NCI-H345 treated with DMSO at 0.1 percent for 48 hours (cell line): Measurements from ENCODE around the gene RBM17.
"Not testable (repeated sequence)": the region's sequence is repeated elsewhere in the genome, so short reads cannot be mapped to it uniquely, and the experiment has no call there.

Experiments used
- DNase-seq: peaks from one replicate; lab custom pipeline; 2025; ENCODE audit not compliant: unreplicated experiment; lab: John Stamatoyannopoulos, UW

Gene RBM17

DNA sequence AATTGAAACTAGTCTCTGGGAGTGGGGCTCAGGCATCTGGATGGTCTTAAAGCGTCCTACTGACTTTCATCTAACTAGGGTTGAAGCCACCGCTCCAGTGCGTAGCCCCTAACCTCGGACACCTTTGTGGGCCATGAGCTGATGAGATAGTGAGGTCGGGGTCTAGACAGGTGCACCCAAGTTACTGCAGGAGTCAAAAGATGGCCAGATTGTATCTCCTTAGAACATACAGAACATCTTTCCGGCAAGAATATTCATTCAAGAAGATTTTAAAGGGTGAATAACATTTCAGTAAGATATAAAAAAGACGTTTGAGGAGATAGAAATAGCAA lies 20.6 kb downstream of the RBM17 start:
- DNase-seq, result no peak

DNA sequence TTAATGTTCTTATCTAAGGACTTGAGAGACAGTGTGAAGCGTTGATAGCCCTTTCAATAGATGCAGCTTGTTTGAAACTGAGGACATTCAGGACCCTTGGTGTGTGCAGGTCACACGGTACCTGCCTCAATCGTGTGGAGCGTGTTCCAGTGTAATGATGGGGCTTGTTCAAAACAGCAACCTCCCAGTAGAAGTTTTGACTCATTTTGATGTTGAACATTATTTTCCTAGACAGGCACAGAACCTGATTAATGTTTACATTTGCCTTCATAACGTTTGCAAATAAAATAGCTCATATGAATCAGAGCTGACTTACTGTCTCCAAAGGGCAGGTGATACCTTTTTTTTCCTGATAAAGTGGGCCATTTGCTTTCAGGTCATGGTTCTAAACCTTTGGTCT lies 21.3 kb downstream of the RBM17 start:
- no peak for DNase-seq

DNA sequence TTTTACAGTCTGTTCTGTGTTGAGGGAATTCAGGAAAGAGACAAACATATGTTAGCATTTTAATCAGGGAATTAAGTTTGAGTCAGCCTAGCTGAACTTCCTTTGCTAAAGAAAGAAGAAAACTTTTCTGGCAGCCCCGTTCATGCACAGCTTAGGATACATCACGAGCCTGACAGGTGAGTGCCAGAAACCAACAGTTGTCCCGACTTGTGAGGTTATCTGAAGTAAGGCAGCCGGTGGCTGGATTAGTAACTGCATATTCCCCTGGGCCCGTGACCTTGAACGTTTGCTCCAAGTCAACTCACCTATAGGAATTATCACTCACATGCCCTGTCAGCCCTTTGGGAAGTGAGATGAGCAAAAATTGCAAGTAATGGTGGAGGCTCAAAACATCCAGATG lies 24.1 kb downstream of the RBM17 start:
- DNase-seq, result no peak

DNA sequence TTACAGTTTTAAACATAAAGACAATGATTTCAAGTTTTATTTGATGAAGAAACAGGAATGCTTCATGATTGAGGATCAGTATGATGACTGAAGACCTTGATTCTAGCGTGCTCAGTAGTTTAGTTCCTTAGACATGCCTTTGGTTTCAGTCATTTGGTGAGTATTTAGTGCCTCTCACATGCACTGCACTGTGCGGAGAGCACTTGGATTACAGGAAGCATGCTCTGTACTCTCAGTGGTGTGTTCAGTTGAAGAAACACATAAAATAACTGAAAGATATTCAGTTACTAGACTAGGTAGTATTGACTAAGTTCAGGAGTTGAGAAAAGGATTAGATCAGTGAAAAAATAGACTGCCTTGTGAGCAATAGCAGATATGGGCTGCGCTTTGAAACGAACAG lies 25.5 kb downstream of the RBM17 start:
- no peak for DNase-seq

GRCh38 chr10:6114805-6115341 lies 26.0 kb downstream of the RBM17 start:
- DNase-seq, result no peak

- DNase-seq, result no peak
These were observed 26.6 kb downstream of the RBM17 start for GRCh38 chr10:6115411-6115810.

DNA sequence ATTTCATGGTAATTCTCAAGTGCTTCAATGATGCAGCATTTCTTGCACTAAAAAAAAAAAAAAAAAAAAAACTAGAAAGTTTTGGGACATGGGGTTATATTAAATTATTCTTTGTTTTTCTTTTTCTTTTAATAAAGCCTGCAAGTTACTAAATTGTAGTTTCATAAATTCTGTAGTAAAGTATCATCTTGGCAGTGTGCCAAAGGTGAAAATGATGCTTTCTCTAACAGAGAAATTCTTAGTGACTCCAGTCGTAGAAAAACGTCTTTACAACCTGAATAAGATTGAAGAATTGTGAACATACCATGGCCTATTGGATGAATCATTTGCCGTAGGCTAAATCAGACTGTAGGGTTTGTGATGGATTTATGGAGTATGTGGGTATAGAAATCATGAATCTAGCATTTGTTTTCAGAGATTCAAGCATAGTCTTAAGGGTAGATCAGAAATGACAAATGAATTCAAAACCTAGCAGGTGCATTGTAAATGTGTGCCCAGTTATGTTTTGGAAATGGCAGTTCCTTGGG lies 27.1 kb downstream of the RBM17 start:
- no peak for DNase-seq

GRCh38 chr10:6116806-6117205 lies 28.0 kb downstream of the RBM17 start:
- no peak for DNase-seq

- no peak for DNase-seq
These were observed 28.9 kb downstream of the RBM17 start for GRCh38 chr10:6117711-6118110.

- DNase-seq, result no peak
These were observed 30.6 kb downstream of the RBM17 start for GRCh38 chr10:6119423-6119822.

DNA sequence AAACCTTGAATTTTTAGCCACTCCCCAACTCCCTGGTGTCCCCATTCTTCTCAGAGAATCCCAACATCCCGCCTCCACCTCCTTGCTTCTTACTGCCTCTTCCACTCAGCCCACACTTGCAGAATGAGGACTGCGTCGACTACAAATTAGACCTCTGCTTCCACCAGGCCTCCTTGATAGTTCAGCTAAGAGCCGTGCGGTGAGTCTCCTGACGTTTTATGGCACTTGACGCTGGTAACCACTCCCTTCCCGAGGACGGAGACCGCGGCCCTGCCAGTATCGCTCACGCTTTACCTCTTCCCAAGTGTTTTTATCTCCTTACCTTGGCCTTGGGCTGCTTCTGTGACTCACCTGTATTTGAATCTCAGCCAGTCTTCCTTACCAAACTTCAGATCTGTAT lies 31.1 kb downstream of the RBM17 start:
- no peak for DNase-seq

GRCh38 chr10:6120691-6121090 lies 31.9 kb downstream of the RBM17 start:
- DNase-seq, result no peak

DNA sequence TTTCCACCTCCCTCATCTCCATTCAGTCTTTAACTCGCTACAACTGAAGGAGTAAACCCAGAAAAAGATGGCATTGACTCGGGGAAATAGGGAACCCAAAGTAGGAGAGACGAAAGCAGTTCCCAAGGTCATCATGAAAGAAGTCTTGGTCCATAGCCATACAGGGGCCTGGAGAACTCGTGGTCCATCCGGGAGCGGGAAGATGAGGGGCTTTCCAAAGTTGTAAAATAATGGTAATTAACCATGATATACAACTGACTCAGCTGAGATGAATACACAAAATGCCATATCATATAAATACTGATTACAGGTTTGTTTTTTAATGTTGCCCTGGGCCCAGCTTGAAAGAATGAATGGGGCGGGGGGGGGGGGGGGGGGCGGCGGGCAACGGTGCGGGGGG lies 32.3 kb downstream of the RBM17 start:
- DNase-seq, result no peak

- DNase-seq, result no peak
These were observed 34.7 kb downstream of the RBM17 start for GRCh38 chr10:6123532-6123931.

DNA sequence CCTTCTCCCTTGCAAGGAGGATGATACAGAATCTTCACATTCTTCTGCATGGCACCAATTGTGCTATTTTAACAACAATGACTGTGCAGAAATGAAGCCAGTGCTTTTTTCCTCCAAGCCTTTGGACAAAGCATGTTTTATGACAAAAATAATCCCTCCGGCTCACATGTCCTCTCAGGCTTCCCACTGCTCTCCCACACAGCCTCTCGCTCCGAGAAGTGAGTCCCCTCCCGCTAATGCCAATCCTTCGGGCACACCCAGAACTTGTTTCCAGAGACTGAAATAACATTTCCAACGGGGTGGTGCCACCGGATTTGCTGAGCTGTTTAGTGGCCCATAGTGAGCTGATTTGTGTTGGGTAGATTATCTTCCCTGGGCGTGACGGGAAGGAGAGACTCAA lies 35.8 kb downstream of the RBM17 start:
- DNase-seq, result no peak

DNA sequence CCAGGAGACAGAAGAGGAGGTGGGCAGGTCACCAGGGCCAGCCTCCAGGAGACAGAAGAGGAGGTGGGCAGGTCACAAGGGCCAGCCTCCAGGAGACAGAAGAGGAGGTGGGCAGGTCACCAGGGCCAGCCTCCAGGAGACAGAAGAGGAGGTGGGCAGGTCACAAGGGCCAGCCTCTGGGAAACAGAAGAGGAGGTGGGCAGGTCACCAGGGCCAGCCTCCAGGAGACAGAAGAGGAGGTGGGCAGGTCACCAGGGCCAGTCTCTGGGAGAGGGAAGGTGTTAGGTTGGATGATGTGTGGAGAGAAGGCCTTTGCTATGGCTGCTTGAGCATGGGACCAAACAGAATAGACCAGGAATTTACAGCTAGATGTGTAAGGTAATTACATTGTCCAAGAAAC lies 38.6 kb downstream of the RBM17 start:
- not testable (repeated sequence) for DNase-seq

GRCh38 chr10:6128087-6128486 lies 39.3 kb downstream of the RBM17 start:
- no peak for DNase-seq

- DNase-seq, result no peak
These were observed 39.9 kb downstream of the RBM17 start for GRCh38 chr10:6128591-6129251.

DNA sequence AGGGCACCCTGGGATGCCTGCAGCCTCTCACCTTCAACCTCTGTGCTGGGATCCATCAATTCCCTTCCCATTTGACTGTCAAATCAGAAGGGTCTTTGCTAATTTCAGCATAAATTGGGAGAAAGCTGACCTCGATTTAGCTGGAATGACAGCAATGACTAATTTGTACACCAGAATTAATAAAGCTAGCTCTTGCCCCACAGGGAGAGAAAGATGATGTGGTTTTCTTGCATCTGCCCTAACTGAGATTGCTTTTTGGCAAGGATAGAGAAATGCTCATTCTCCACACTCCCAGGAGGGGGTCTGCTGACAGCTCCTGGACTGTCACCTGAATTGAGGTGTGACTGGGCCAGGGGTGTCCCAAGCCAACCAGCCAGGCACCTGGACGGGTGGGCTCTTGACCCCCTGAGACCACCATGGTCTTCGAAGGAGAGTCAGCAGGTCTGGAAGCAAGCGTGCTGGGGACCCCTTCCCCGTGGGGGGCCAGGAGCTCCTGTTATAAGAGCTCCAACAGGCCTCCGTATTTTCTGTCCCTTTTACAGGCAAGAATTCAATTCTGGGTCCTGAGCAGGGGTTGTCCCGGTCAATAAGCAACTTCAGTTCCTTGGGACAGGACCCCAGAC lies 42.1 kb downstream of the RBM17 start:
- no peak for DNase-seq

- no peak for DNase-seq
These were observed 44.7 kb downstream of the RBM17 start for GRCh38 chr10:6133331-6134098.

GRCh38 chr10:6134099-6134823 lies 45.4 kb downstream of the RBM17 start:
- DNase-seq, result no peak
